Lower leg skin (tissue), 3 donors: ENCODE measurements around the gene ADH7.

ENCODE experiments used
- POLR2A ChIP-seq, 2 donors: fragments of 450-650 bp; IDR thresholded peaks; one replicate each; pipeline ENCODE4 v1.6.1; 2016 to 2017; ENCODE audit warnings: antibody characterized with exemption in 2 of 2, mild to moderate bottlenecking in 1 of 2, moderate library complexity in 1 of 2
- TF ChIP-seq, protein P1 (sequence below), 3 donors: fragments of 450-650 bp; IDR thresholded peaks; one replicate each; pipeline ENCODE4 v1.5.1; 2016; ENCODE audit warnings: antibody characterized with exemption in 3 of 3, mild to moderate bottlenecking in 3 of 3, moderate library complexity in 2 of 3

DNA sequence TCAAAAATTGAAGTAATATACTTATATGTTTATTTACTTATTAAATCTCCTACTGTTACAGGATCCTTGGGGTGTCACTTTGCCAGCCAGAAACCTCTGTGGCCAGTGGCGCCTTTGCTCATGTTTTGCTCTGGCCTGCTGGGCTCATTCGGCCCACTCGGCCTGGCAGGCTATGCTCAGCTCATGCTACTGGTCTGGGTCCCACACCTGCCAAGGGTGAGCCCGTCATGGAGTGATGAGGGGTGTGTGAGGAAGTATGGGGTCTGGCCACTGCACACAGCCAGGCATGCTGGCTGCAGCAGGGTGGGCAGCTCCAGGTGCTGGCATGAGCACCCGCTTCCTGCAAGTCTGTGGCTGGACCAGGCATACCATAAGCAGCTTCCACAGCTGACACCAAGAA is 25.1 kb downstream of the ADH7 start:
- TF ChIP-seq, protein P1, sequence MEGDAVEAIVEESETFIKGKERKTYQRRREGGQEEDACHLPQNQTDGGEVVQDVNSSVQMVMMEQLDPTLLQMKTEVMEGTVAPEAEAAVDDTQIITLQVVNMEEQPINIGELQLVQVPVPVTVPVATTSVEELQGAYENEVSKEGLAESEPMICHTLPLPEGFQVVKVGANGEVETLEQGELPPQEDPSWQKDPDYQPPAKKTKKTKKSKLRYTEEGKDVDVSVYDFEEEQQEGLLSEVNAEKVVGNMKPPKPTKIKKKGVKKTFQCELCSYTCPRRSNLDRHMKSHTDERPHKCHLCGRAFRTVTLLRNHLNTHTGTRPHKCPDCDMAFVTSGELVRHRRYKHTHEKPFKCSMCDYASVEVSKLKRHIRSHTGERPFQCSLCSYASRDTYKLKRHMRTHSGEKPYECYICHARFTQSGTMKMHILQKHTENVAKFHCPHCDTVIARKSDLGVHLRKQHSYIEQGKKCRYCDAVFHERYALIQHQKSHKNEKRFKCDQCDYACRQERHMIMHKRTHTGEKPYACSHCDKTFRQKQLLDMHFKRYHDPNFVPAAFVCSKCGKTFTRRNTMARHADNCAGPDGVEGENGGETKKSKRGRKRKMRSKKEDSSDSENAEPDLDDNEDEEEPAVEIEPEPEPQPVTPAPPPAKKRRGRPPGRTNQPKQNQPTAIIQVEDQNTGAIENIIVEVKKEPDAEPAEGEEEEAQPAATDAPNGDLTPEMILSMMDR (IDR thresholded peaks at IDR 0.05), result no peak
- no peak for TF ChIP-seq POLR2A (IDR thresholded peaks at IDR 0.05)
